Heart right ventricle (tissue), 16 donors: Measurements from ENCODE around the gene TMEM176A. TPM values are rescaled to one million over a fixed set of nuclear protein-coding genes. Genes with fewer than 3 reads are reported as not detected.

ENCODE experiments used
- ATAC-seq, 8 donors: fragments of 200-7000 bp; cut with Tn5 transposase; one replicate each; pipeline ENCODE4 v1.9.1; 2020; ENCODE audit warnings: mild to moderate bottlenecking in 8 of 8, moderate library complexity in 8 of 8, moderate number of reproducible peaks in 1 of 8
- DNase-seq, 2 donors: peaks; one replicate each; pipeline ENCODE4 v3.0.0-alpha.2; 2020
- H3K27ac ChIP-seq, 10 donors: fragments of 200-600 bp; sonication (generic) in 2 of 10; one replicate each; pipeline versions ENCODE4 v1.5.0 to v1.8.0; 2020 to 2022; ENCODE audit warnings: mild to moderate bottlenecking in 3 of 10
- H3K27me3 ChIP-seq, 7 donors: fragments of 200-600 bp; one replicate each; pipeline ENCODE4 v1.8.0; 2021 to 2022; ENCODE audit warnings: mild to moderate bottlenecking in 2 of 7
- H3K36me3 ChIP-seq, 9 donors: fragments of 200-600 bp; sonication (generic) in 1 of 9; one replicate each; pipeline versions ENCODE4 v1.5.0 to v1.8.0; 2020 to 2022; ENCODE audit warnings: mild to moderate bottlenecking in 2 of 9
- H3K4me1 ChIP-seq, 9 donors: fragments of 200-600 bp; sonication (generic) in 1 of 9; one replicate each; pipeline versions ENCODE4 v1.5.0 to v1.8.0; 2020 to 2022; ENCODE audit warnings: mild to moderate bottlenecking in 4 of 9
- H3K4me3 ChIP-seq, 10 donors: fragments of 200-600 bp; sonication (generic) in 2 of 10; one replicate each; pipeline versions ENCODE4 v1.5.0 to v1.8.0; 2020 to 2022; ENCODE audit warnings: mild to moderate bottlenecking in 7 of 10, moderate library complexity in 2 of 10
- H3K9me3 ChIP-seq, 11 donors: fragments of 200-600 bp in 10 of 11; sonication (generic) in 2 of 11; one replicate each; pipeline versions ENCODE4 v1.5.0 to v1.8.0; 2013 to 2022; ENCODE audit warnings: mild to moderate bottlenecking in 2 of 11, control low read depth in 1 of 11, moderate library complexity in 1 of 11
- WGBS, 2 donors: extraction: QIAGEN DNeasy Blood & Tissue Kit; methylation state at CpG; one replicate each; pipeline ENCODE4 v1.1.7; 2013; ENCODE audit warnings: inconsistent platforms in 1 of 2; 5-methylcytosine and 5-hydroxymethylcytosine counted together
- intact Hi-C, 10 donors: fragments of 100-400 bp; cut with DNase I; formaldehyde crosslinking; loops; one replicate each; pipeline versions ENCODE4 v1.11.1 to v1.14.2; 2022
- long read RNA-seq, 3 donors: library from polyadenylated mRNA; unstranded; transcript quantifications; one replicate each; pipeline ENCODE4 v2.0.0, GENCODE V29; 2020 to 2021
- polyA plus RNA-seq, 2 donors: library from polyadenylated mRNA; stranded (reverse); fragments of 200-250 nt; gene quantifications; one replicate each; pipeline ENCODE4 v1.2.3, GENCODE V29; 2013
- total RNA-seq, 10 donors: library from RNA; stranded (reverse); fragmentation: NEBNext Ultra II Directional in 3 of 10; extraction: Animal tissue kit (Norgen Biotek cat#: 25700) in 3 of 10; gene quantifications; one replicate each; pipeline versions ENCODE4 v1.2.1 to v1.2.4, GENCODE V29; 2021 to 2023
- TF ChIP-seq, protein P1 (sequence below), 9 donors: fragments of 200-600 bp; sonication (generic) in 2 of 9; IDR thresholded peaks; one replicate each; pipeline versions ENCODE4 v1.5.0 to v1.8.0; 2021 to 2022; ENCODE audit warnings: antibody characterized with exemption in 9 of 9, mild to moderate bottlenecking in 5 of 9, moderate library complexity in 1 of 9
- donor health status: Arrhythmogenic right ventricular cardiomyopathy.
- donor health status: ischemic (EF 13 %, LVEDD 7.1; RV severe dilation, severe dysfunction).
- donor health status: healthy with polysubstance abuse.
- donor health status: DM: no; HTN: yes; CAD: no.
- donor health status: DM: no; HTN: no; CAD: no.
- donor health status: ischemic (EF 25% LVEDD 6.9; RV normal size, moderate dysfunction).
- donor health status: ischemic (EF 25% LVEDD 5.7; RV mildly dilated, moderate dysfunction).
- donor health status: healthy.
- donor health status: DM: yes; HTN: yes; CAD: no.
- donor health status: Ischemic cardiomyopathy.
- donor health status: ischemic (EF 35%, LVEDD 5.7; RV mildly dilated, moderate dysfunction).
- donor health status: nonischemic (EF 11% LVEDD 7.7; RV severe dilation, severe dysfunction).
- donor health status: DM: yes; HTN: yes; CAD: no.
- donor health status: PGD.
- donor health status: ischemic (EF 29% LVEDD 5.4; RV normal size, mild dysfunction).
- donor health status: nonischemic (EF 23%, LVEDD 6.1; RV moderate dilation, normal function).

The TMEM176A gene, protein sequence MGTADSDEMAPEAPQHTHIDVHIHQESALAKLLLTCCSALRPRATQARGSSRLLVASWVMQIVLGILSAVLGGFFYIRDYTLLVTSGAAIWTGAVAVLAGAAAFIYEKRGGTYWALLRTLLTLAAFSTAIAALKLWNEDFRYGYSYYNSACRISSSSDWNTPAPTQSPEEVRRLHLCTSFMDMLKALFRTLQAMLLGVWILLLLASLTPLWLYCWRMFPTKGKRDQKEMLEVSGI
- total RNA-seq (10 to 100 TPM; 12.1 to 86.6 (median 22.2) TPM), polyA plus RNA-seq (10 to 100 TPM; 16.8 to 19.2 TPM)
- long read RNA-seq, donor 1, transcript TMEM176A-201 (7 exons, 1,261 nt) = minor isoform, 10 of 55 reads
- long read RNA-seq, donor 1, transcript TMEM176A-210 (7 exons, 1,530 nt) = major isoform, 30 of 55 reads
- long read RNA-seq, donor 1, partial matches to known transcripts = 11 of 55 reads
- long read RNA-seq, donor 1, other reads (novel, unspliced or antisense) = 4 of 55 reads
- long read RNA-seq, donor 2, partial matches to known transcripts = 2 of 7 reads
- long read RNA-seq, donor 2, other reads (novel, unspliced or antisense) = 1 of 7 reads
- long read RNA-seq, donor 3, transcript TMEM176A-210 (7 exons, 1,530 nt) = major isoform, 5 of 15 reads
- long read RNA-seq, donor 3, partial matches to known transcripts = 2 of 15 reads
- long read RNA-seq, donor 3, other reads (novel, unspliced or antisense) = 3 of 15 reads

DNA sequence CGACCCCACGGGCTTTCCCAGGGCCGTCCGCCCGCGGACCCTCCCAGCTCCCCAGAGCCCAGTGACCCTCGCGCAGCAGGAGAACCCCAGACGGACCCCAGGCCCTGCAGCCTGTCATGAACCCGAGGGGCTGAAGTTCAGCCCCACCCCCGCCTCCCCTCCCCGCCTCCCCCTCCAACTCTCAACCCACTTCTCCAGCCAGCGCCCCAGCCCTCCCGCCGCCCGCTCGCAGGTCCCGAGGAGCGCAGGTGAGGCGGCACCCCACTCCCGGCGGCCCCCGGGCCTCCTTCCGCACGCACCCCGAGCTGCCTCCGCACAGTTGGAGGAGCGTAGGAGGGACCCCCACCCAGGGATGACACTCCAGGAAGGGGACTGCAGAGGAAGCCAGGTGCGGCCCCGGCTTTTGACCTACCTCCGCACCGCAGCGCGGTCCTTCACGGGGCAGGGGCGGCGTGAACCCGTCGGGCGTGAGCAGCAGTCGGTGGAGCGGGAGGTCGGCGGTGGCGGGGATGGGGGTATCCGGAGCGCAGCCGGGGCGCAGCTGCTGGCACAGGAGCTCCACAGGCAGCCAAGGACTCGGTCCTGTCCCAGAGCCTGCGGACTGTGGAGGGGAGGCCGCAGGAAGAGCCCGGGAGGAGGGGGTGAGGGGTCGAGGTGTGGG lies at the start of gene TMEM176A:
TMEM176A (plus strand) TSS at position 189 of the 661 bp plus-strand sequence. CDS start 782 bp downstream, outside the sequence.
- Histone ChIP-seq H3K27ac (peak within 1 kb of the TSS in 9 of 10 donors; percentile 40 to 81 (median 66)), H3K36me3 (peaks cover 0 to 30% (median 0%) of the 10 kb centered on the region in 9 donors), H3K27me3 (peaks cover 0 to 50% (median 25%) of the 10 kb centered on the region in 7 donors), H3K9me3 (peaks cover 0 to 5% (median 0%) of the 10 kb centered on the region in 11 donors), H3K4me3 (peak within 1 kb of the TSS; percentile 42 to 76 (median 66)), H3K4me1 (peaks cover 0 to 44% (median 17%) of the 10 kb centered on the region in 9 donors)
- peak; percentile 41 to 73 (median 56) for ATAC-seq
- DNase-seq = peak in 1 of 2 donors; percentile 41
- 8 to 14% methylated on average over 44 to 54 of the region's 54 CpGs for whole genome bisulfite sequencing, 2 donors
- TF ChIP-seq, protein P1, sequence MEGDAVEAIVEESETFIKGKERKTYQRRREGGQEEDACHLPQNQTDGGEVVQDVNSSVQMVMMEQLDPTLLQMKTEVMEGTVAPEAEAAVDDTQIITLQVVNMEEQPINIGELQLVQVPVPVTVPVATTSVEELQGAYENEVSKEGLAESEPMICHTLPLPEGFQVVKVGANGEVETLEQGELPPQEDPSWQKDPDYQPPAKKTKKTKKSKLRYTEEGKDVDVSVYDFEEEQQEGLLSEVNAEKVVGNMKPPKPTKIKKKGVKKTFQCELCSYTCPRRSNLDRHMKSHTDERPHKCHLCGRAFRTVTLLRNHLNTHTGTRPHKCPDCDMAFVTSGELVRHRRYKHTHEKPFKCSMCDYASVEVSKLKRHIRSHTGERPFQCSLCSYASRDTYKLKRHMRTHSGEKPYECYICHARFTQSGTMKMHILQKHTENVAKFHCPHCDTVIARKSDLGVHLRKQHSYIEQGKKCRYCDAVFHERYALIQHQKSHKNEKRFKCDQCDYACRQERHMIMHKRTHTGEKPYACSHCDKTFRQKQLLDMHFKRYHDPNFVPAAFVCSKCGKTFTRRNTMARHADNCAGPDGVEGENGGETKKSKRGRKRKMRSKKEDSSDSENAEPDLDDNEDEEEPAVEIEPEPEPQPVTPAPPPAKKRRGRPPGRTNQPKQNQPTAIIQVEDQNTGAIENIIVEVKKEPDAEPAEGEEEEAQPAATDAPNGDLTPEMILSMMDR (IDR thresholded peaks at IDR 0.05) = no peak
- intact Hi-C loops = no loop called here

DNA sequence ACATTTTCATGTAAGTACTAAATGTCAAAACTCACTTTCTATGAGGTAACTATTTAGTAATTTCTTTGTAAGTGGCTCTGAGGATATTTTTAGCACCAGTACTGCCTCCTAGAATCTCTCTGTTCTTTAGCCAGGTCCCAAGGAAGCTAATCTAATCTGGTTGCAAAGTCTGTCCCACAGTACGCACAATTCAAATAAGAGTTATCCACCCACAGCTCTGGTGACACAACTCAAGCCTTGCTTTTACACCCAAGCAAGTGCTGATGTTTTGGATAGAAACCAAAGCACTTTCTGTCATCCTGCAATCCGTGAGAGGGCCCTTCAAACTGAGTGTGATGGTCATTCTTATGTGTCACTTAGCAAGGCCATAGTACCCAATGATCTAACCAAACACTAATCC lies 48.9 kb upstream of the TMEM176A start:
- H3K27ac ChIP-seq = peak overlapping the region; percentile 24 to 87 (median 78)
- TF ChIP-seq, protein P1 (IDR thresholded peaks at IDR 0.05) = no peak
- WGBS, 2 donors = 11 to 18% methylated on average over 2 of the region's 2 CpGs

DNA sequence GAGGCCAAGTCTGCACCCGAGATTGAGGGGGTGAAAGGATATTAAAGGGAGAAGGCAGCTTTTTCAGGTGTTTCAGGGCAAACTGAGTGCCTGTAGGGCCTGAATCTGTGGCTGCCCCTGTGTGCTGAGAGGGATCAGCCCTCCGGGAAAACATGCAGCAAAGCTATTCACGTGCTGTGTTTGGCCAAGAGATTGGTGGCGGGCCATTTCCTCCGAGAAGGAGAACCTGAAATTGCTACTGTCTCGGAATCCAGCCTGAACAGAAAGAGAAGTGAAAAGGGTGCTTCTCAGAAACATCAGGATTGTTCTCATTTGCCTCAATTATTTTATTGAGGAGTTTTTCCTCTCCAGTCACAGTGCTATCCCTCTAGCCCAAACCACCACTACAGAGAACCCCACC lies 47.3 kb upstream of the TMEM176A start:
- no peak for ATAC-seq
- Histone ChIP-seq H3K36me3 (no peaks in the 10 kb centered on the region), H3K27ac (peak overlapping the region; percentile 25 to 87 (median 82)), H3K4me3 (no peak overlapping the region), H3K9me3 (no peaks in the 10 kb centered on the region), H3K4me1 (peaks cover 20 to 68% (median 56%) of the 10 kb centered on the region in 9 donors), H3K27me3 (no peaks in the 10 kb centered on the region)
- no peak for DNase-seq
- intact Hi-C loops = loop anchor here in 7 of 10 donors (2.0 to 10.0 kb wide), 7 partner anchors 121 to 388 kb away; partner anchors contain the start of genes GIMAP4 (in 1 of the 7), GIMAP6 (in 1 of the 7), GIMAP7 (in 1 of the 7) and GIMAP8 (in 1 of the 7)
- WGBS, 2 donors = 43 to 50% methylated on average over 6 of the region's 6 CpGs
- TF ChIP-seq, protein P1 (IDR thresholded peaks at IDR 0.05) = no peak

More for the DNA sequence above, 48.9 kb upstream of the TMEM176A start:
- Histone ChIP-seq H3K36me3 (no peaks in the 10 kb centered on the region), H3K4me1 (peaks cover 20 to 62% (median 53%) of the 10 kb centered on the region in 9 donors), H3K4me3 (no peak overlapping the region), H3K9me3 (no peaks in the 10 kb centered on the region), H3K27me3 (no peaks in the 10 kb centered on the region)
- intact Hi-C loops = loop anchor here in 7 of 10 donors (2.0 to 10.0 kb wide), 7 partner anchors 119 to 387 kb away; partner anchors contain the start of genes GIMAP4 (in 1 of the 7), GIMAP6 (in 1 of the 7), GIMAP7 (in 1 of the 7) and GIMAP8 (in 1 of the 7)
- DNase-seq = peak in 1 of 2 donors; percentile 53
- peak; percentile 62 to 91 (median 86) for ATAC-seq
